IMR-90 (cell line): ENCODE measurements around the gene SNX15. TPM values are rescaled to one million over a fixed set of nuclear protein-coding genes. Genes with fewer than 3 reads are reported as not detected.
A peak's percentile ranks its signal among the peaks of the same experiment; 100 is the strongest.

Experiments
- ATAC-seq: fragments of 200-7000 bp; cut with Tn5 transposase; 2 replicates; pipeline ENCODE4 v1.9.1; 2020; ENCODE audit warnings: low read depth, mild to moderate bottlenecking, moderate library complexity
- BruUV-seq: library from RNA; stranded (reverse); fragments of 400-500 nt; replicated peaks from 2 replicates; lab custom pipeline; 2021; lab: Mats Ljungman, UMichigan
- CTCF ChIA-PET: fragments of 300-600 bp; formaldehyde crosslinking; extraction: SDS; loops from one replicate; lab custom pipeline; 2021; ENCODE audit warnings: antibody characterized with exemption; lab: Yijun Ruan, JAX
- POLR2A ChIA-PET: fragments of 300-600 bp; sonication (Branson Sonifier 250); formaldehyde crosslinking; loops from one replicate; lab custom pipeline; 2022; ENCODE audit warnings: antibody characterized with exemption; ENCODE audit not compliant: unreplicated experiment; lab: Charles Lee
- DNase-seq: peaks from one replicate; pipeline ENCODE4 v3.0.0; 2013
- H2AFZ ChIP-seq: replicated peaks from 2 replicates; pipeline ENCODE3; 2013; ENCODE audit warnings: low read length, mild to moderate bottlenecking; ENCODE audit not compliant: poor library complexity
- H2AK5ac ChIP-seq: 2 replicates; pipeline ENCODE4 v1.6.1; 2013; ENCODE audit warnings: low read depth, low read length, inconsistent platforms
- H2AK9ac ChIP-seq: replicated peaks from 2 replicates; pipeline ENCODE3; 2013; ENCODE audit warnings: mild to moderate bottlenecking, low read depth, low read length, moderate library complexity; ENCODE audit not compliant: poor library complexity
- H2BK120ac ChIP-seq: 2 replicates; pipeline ENCODE4 v1.6.1; 2013; ENCODE audit warnings: low read depth, low read length, inconsistent platforms
- H2BK15ac ChIP-seq: 3 replicates; pipeline ENCODE4 v1.6.1; 2013; ENCODE audit warnings: low read depth, low read length, inconsistent platforms
- H2BK20ac ChIP-seq: 2 replicates; pipeline ENCODE4 v1.6.1; 2013; ENCODE audit warnings: low read depth, mild to moderate bottlenecking, inconsistent platforms, low read length, moderate library complexity
- H2BK5ac ChIP-seq: 2 replicates; pipeline ENCODE4 v1.6.1; 2013; ENCODE audit warnings: mild to moderate bottlenecking, low read depth, low read length, inconsistent platforms; ENCODE audit not compliant: poor library complexity, severe bottlenecking
- H3K14ac ChIP-seq: replicated peaks from 2 replicates; pipeline ENCODE4 v1.6.1; 2013; ENCODE audit warnings: low read depth, low read length, inconsistent platforms
- H3K18ac ChIP-seq: 2 replicates; pipeline ENCODE4 v1.6.1; 2013; ENCODE audit warnings: low read depth, low read length, control low read depth
- H3K23ac ChIP-seq: 2 replicates; pipeline ENCODE4 v1.6.1; 2013; ENCODE audit warnings: low read depth, low read length, inconsistent platforms
- H3K27ac ChIP-seq: 2 replicates; pipeline ENCODE4 v1.5.1; 2013; ENCODE audit warnings: mild to moderate bottlenecking, control low read depth, low read length; ENCODE audit not compliant: insufficient read depth
- H3K27me3 ChIP-seq: 2 replicates; pipeline ENCODE4 v1.6.1; 2013; ENCODE audit warnings: low read length; ENCODE audit not compliant: control insufficient read depth, insufficient read depth
- H3K36me3 ChIP-seq: 2 replicates; pipeline ENCODE4 v1.6.1; 2013; ENCODE audit warnings: low read length, mixed read lengths; ENCODE audit not compliant: control insufficient read depth, insufficient read depth
- H3K4ac ChIP-seq: 2 replicates; pipeline ENCODE4 v1.6.1; 2013; ENCODE audit warnings: low read depth, low read length, inconsistent platforms
- H3K4me1 ChIP-seq: 2 replicates; pipeline ENCODE4 v1.6.1; 2013; ENCODE audit warnings: low read length, mixed read lengths; ENCODE audit not compliant: control insufficient read depth, insufficient read depth
- H3K4me2 ChIP-seq: 2 replicates; pipeline ENCODE4 v1.6.1; 2013; ENCODE audit warnings: low read depth, mild to moderate bottlenecking, control low read depth, low read length, moderate library complexity
- H3K4me3 ChIP-seq: 2 replicates; pipeline ENCODE4 v1.5.1; 2013; ENCODE audit warnings: low read depth, mild to moderate bottlenecking, control low read depth, low read length, moderate library complexity; ENCODE audit not compliant: insufficient read depth
- H3K56ac ChIP-seq: 2 replicates; pipeline ENCODE4 v1.6.1; 2013; ENCODE audit warnings: low read length, inconsistent platforms; ENCODE audit not compliant: insufficient read depth; ENCODE audit errors: extremely low read depth
- H3K79me1 ChIP-seq, 2 experiments: 2 replicates each; pipeline ENCODE4 v1.6.1; 2013; ENCODE audit warnings: low read length in 2 of 2, inconsistent platforms in 1 of 2, low read depth in 1 of 2
- H3K9ac ChIP-seq: 2 replicates; pipeline ENCODE4 v1.6.1; 2013; ENCODE audit warnings: low read depth, low read length, control low read depth
- H3K9me1 ChIP-seq: 2 replicates; pipeline ENCODE4 v1.6.1; 2013; ENCODE audit warnings: low read length, inconsistent platforms; ENCODE audit not compliant: insufficient read depth
- H3K9me3 ChIP-seq: 2 replicates; pipeline ENCODE4 v1.6.1; 2013; ENCODE audit warnings: low read length; ENCODE audit not compliant: control insufficient read depth, insufficient read depth
- H4K20me1 ChIP-seq: 2 replicates; pipeline ENCODE4 v1.6.1; 2013; ENCODE audit warnings: low read length, inconsistent platforms; ENCODE audit not compliant: insufficient read depth
- H4K5ac ChIP-seq: 2 replicates; pipeline ENCODE4 v1.6.1; 2013; ENCODE audit warnings: mild to moderate bottlenecking, low read depth, low read length, control low read depth
- H4K8ac ChIP-seq, 2 experiments: 2 replicates each; pipeline ENCODE4 v1.6.1; 2013; ENCODE audit warnings: low read depth in 2 of 2, low read length in 2 of 2, control low read depth in 1 of 2, inconsistent platforms in 1 of 2
- H4K91ac ChIP-seq: 2 replicates; pipeline ENCODE4 v1.6.1; 2013; ENCODE audit warnings: low read depth, low read length, inconsistent platforms; ENCODE audit not compliant: insufficient read depth
- BHLHE40 ChIP-seq: fragments of 150-350 bp; IDR thresholded peaks from 2 replicates; pipeline ENCODE4 v1.6.1; 2016; ENCODE audit warnings: mild to moderate bottlenecking, low read depth, low read length
- MAZ ChIP-seq: IDR thresholded peaks from 2 replicates; pipeline ENCODE4 v1.6.1; 2012; ENCODE audit warnings: low read depth, mild to moderate bottlenecking, low read length, improper control_type of control experiment, moderate library complexity, borderline replicate concordance
- RCOR1 ChIP-seq: IDR thresholded peaks from 2 replicates; pipeline ENCODE4 v1.6.1; 2012; ENCODE audit warnings: mild to moderate bottlenecking, low read length, improper control_type of control experiment; ENCODE audit not compliant: insufficient replicate concordance
- WGBS, 2 experiments: methylation state at CpG; one replicate each; pipeline versions ENCODE4 v1.1.5 to v1.1.7; 2013; ENCODE audit warnings: missing lambda C conversion rate in 2 of 2; ENCODE audit not compliant: insufficient read length in 1 of 2; ENCODE audit errors: extremely low coverage in 2 of 2; 5-methylcytosine and 5-hydroxymethylcytosine counted together
- dilution Hi-C: fragments of 300-500 bp; cut with HindIII; formaldehyde crosslinking; loops from one replicate; pipeline ENCODE4 v1.14.3; 2018; ENCODE audit warnings: low sequenced_read_pairs; ENCODE audit not compliant: unreplicated experiment
- in situ Hi-C: fragments of 300-500 bp; cut with MboI; formaldehyde crosslinking; loops from 3 replicates; pipeline ENCODE4 v1.14.3; 2019; ENCODE audit warnings: low sequenced_read_pairs, inconsistent platforms, mixed read lengths
- intact Hi-C: fragments of 100-400 bp; cut with micrococcal nuclease; formaldehyde crosslinking; loops from 2 replicates; pipeline ENCODE4 v1.10.0; 2022
- polyA plus RNA-seq, 3 experiments: library from polyadenylated mRNA; depleted of rRNA; stranded (reverse); fragments of >200 nt; gene quantifications; 2 replicates each; pipeline ENCODE4 v1.2.3, GENCODE V29; 2012; ENCODE audit warnings: low replicate concordance in 1 of 3
- total RNA-seq: library from RNA; depleted of rRNA; stranded (reverse); fragments of >200 nt; gene quantifications from 2 replicates; pipeline ENCODE4 v1.2.3, GENCODE V29; 2012
- TF ChIP-seq, protein P1 (sequence below): fragments of 150-350 bp; IDR thresholded peaks from 2 replicates; pipeline ENCODE4 v1.6.1; 2016; ENCODE audit warnings: low read depth, mild to moderate bottlenecking, low read length, moderate library complexity, borderline replicate concordance
- TF ChIP-seq, protein P2 (sequence below): fragments of 150-350 bp; IDR thresholded peaks from 2 replicates; pipeline ENCODE4 v1.6.1; 2017; ENCODE audit warnings: mild to moderate bottlenecking, antibody characterized with exemption, low read length, low read depth

SNX15 gene
- total and polyA plus RNA-seq, 2 of the 4 experiments (the other 2 are of a cell fraction) = 9.0 to 16.3 TPM

DNA sequence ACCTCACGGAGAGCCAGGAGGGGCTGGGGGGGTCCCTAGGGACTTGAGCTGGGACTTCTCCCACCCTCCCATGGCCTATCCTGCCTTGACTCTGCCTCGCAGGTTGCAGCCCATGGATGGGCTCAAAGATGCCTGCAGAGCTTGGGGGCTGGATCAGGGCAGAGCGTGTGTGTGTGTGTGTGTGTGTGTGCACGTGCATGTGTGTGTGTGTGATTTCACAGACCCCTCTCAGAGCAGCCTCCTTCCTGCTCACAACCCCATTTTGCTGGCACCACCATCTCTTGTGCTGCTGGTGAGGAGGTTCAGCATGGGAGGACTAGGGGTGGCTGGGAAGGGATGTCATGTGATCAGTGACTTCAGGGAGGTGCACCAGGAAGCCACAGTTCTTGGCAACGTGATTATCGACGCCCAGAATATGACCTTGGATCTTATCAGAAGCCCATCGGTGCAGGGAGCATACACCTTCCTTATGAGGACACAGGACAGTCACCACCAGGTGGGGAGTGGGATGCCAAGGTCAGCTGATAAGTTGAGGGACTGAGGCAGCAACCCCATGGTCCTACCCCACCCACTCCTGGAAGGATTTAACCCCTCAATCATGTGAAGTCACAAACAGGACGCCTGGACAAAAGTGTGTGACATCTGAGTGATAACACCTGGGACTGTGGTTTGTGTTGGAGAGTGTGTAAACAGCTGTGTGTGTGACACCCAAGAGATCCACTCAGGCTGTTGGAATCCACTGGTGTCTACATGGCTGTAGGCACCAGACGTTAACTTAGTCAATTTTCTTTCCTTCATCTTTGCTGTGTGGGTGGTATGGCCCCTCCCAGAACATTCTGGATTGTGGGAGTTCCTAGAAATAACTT is 33.0 kb downstream of the SNX15 start:
- BruUV-seq = no TSS peak
- ChIA-PET POLR2A (no interaction called here), CTCF (no interaction called here)
- no peak overlapping the region for H2BK15ac ChIP-seq
- no peak overlapping the region for H4K5ac ChIP-seq
- no peak overlapping the region for H2AK5ac ChIP-seq
- 46% methylated on average over 3 of the region's 10 CpGs; no CpG with 5 or more reads in 1 of the 2 experiments for WGBS, 2 experiments
- H2AFZ ChIP-seq = no peak overlapping the region
- in situ Hi-C loops = no loop called here
- TF ChIP-seq, protein P1, sequence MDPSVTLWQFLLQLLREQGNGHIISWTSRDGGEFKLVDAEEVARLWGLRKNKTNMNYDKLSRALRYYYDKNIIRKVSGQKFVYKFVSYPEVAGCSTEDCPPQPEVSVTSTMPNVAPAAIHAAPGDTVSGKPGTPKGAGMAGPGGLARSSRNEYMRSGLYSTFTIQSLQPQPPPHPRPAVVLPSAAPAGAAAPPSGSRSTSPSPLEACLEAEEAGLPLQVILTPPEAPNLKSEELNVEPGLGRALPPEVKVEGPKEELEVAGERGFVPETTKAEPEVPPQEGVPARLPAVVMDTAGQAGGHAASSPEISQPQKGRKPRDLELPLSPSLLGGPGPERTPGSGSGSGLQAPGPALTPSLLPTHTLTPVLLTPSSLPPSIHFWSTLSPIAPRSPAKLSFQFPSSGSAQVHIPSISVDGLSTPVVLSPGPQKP = no peak
- no peak for TF ChIP-seq BHLHE40
- TF ChIP-seq, protein P2, sequence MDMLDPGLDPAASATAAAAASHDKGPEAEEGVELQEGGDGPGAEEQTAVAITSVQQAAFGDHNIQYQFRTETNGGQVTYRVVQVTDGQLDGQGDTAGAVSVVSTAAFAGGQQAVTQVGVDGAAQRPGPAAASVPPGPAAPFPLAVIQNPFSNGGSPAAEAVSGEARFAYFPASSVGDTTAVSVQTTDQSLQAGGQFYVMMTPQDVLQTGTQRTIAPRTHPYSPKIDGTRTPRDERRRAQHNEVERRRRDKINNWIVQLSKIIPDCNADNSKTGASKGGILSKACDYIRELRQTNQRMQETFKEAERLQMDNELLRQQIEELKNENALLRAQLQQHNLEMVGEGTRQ = no peak
- TF ChIP-seq RCOR1 = no peak
- no peak for TF ChIP-seq MAZ
- no peak overlapping the region for H2BK120ac ChIP-seq
- peaks cover 5% of the 10 kb centered on the region; the same call in 1 of the 2 replicates for H3K9me1 ChIP-seq
- no peaks in the 10 kb centered on the region for H3K36me3 ChIP-seq
- ATAC-seq (peak; percentile 27), DNase-seq (peak; percentile 22)
- no peak overlapping the region for H4K91ac ChIP-seq
- H3K79me1 ChIP-seq = no peaks in the 10 kb centered on the region
- H4K20me1 ChIP-seq = no peaks in the 10 kb centered on the region
- H3K4me3 ChIP-seq = no peak overlapping the region
- no peak overlapping the region for H2BK5ac ChIP-seq
- no peak overlapping the region for H3K56ac ChIP-seq
- no peak overlapping the region for H3K9ac ChIP-seq
- H3K4ac ChIP-seq = no peak overlapping the region
- peaks cover 18% of the 10 kb centered on the region; the same call in 1 of the 2 replicates for H3K27me3 ChIP-seq
- H2BK20ac ChIP-seq = no peak overlapping the region
- H3K23ac ChIP-seq = no peak overlapping the region; the same call in 1 of the 2 replicates
- intact Hi-C loops = no loop called here
- H2AK9ac ChIP-seq = peak overlapping the region; percentile 39
- dilution Hi-C loops = no loop called here
- no peaks in the 10 kb centered on the region for H3K9me3 ChIP-seq
- H3K18ac ChIP-seq = no peak overlapping the region
- H3K27ac ChIP-seq = no peak overlapping the region
- no peak overlapping the region for H4K8ac ChIP-seq
- H3K4me2 ChIP-seq = no peak overlapping the region
- no peaks in the 10 kb centered on the region for H3K4me1 ChIP-seq
- no peak overlapping the region for H3K14ac ChIP-seq
